ENCODE data around the gene PLCD3. TPM values are rescaled to one million over a fixed set of nuclear protein-coding genes. Genes with fewer than 3 reads are reported as not detected.
A peak's percentile ranks its signal among the peaks of the same experiment; 100 is the strongest.

PLCD3 gene
- total and polyA plus RNA-seq, 2 of the 13 experiments (the other 11 are each of a cell fraction or from before 2014, with no cell fraction given) = 11.3 to 39.1 TPM

GRCh38 chr17:45131616-45132319, 547 bp downstream of the PLCD3 start (continued):
- TF ChIP-seq ZNF414 (CRISPR knock-in tag; IDR thresholded peaks at IDR 0.05) (no peak), IRF2 (CRISPR knock-in tag; IDR thresholded peaks at IDR 0.05) (no peak; the same call in 1 of the 2 replicates), PATZ1 (CRISPR knock-in tag; IDR thresholded peaks at IDR 0.05) (no peak; the same call in 1 of the 2 replicates), ARNT2 (CRISPR knock-in tag; IDR thresholded peaks at IDR 0.05; ENCODE audit: low read depth) (0 out of 2 replicates have a peak, but pooled peaks have one; percentile 27), YY1 (IDR thresholded peaks at IDR 0.05; ENCODE audit: insufficient read depth, insufficient replicate concordance, low read depth, low read length) (peak; percentile 30), KAT7 (CRISPR knock-in tag; IDR thresholded peaks at IDR 0.05; ENCODE audit: borderline replicate concordance) (peak; percentile 58; the same call in 1 of the 2 replicates), ZGPAT (CRISPR knock-in tag; IDR thresholded peaks at IDR 0.05) (no peak), ZNF251 (CRISPR knock-in tag; IDR thresholded peaks at IDR 0.05) (no peak), MAF1 (CRISPR knock-in tag; IDR thresholded peaks at IDR 0.05; ENCODE audit: borderline replicate concordance) (no peak), ZNF530 (CRISPR knock-in tag; IDR thresholded peaks at IDR 0.05; ENCODE audit: low read depth) (no peak), ZEB1 (IDR thresholded peaks at IDR 0.05; ENCODE audit: insufficient replicate concordance, low read depth) (no peak), PRDM15 (CRISPR knock-in tag; IDR thresholded peaks at IDR 0.05) (no peak), PCBP1 (IDR thresholded peaks at IDR 0.05; ENCODE audit: borderline replicate concordance, low read depth, low read length) (peak; percentile 63; the same call in 1 of the 2 replicates), AGO2 (optimal IDR thresholded peaks at IDR 0.05; ENCODE audit: low read depth, low read length) (no peak), ZNF33A (CRISPR knock-in tag; IDR thresholded peaks at IDR 0.05; ENCODE audit: borderline replicate concordance) (no peak), ZSCAN29 (CRISPR knock-in tag; conservative IDR thresholded peaks at IDR 0.05) (no peak), ZSCAN31 (CRISPR knock-in tag; IDR thresholded peaks at IDR 0.05; ENCODE audit: low read depth) (0 out of 2 replicates have a peak, but pooled peaks have one; percentile 1), ELF3 (CRISPR knock-in tag; IDR thresholded peaks at IDR 0.05) (no peak; the same call in 1 of the 2 replicates), CENPBD1 (CRISPR knock-in tag; IDR thresholded peaks at IDR 0.05; ENCODE audit: borderline replicate concordance, low read depth) (no peak)
